CD4-positive, alpha-beta T cell treated with Interleukin-2 at 100 ng/mL for 4 hours (primary cell): ENCODE data around the gene PHF21A.
A peak's percentile ranks its signal among the peaks of the same experiment; 100 is the strongest.

Experiments used
- DNase-seq: peaks from one replicate; pipeline ENCODE4 v3.0.0-alpha.2; 2020; ENCODE audit warnings: low spot score

Gene PHF21A

DNA sequence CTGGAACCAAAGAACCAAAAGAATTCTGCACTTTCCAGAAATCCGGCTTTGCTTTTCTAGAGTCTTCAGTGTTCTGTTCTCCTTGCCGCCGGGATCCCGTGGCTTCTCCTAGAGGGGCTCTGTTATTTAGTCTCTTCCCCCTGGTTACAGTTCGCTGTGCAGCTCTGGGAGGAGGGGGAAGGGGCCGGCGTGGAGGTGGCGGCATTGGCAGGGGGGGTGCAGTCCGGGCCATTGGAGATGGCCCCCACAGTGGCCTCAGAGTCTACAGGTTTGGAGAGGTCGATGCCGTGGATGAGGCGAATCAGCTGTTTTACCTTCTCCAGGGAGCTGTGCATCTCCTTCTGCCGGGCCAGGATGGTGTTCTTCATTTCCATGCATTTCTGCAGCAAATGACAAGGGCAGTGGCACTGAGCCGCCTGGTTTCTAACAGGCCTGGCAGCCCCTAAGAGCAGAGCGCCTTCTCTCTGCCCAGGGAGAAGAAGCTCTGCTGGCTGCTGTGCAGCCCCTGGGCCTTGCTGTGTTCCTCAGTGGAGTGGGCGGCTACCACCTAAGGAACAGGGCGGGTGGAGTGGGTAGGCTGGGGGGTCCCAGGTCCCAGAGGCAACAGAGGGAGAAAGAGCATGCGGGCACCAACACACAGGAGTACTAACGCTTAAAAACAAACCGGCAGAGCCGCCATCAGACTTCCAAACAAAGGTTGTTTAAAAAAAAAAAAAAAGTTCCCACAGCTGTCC, 187.2 kb downstream of the PHF21A start:
- no peak for DNase-seq

DNA sequence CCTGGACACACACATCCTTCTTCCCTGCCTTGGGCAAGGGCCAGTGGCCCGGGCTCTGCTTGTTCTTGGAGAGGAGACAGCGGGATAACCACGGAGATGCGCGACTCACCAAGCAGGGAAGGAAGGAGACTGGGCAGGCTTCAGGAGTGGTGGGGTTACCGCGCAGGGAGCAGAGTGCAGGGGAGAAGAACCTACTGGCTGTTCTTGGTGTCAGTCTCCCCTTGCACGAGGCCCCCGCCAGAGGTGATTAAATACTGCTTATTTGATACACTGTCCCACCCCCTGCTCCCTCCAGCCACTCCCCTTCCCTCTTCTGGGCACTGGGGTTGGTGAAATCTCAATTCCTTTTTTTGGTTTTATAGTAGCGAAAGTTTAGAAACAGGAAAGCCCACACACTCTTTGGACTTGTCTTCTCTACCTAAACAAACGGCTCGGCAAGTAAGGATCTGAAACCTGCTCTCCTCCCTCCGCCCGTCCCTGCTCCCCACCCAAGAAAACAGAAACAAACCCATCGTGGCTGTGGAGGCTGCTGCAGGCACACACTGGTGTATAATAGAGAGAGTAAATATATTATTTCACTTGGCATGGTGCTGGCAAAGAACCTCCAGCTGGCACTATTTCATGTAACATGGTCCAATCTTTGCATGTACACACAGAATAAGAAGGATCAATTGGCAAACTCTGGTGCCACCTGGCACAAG, 188.0 kb downstream of the PHF21A start:
- no peak for DNase-seq

GRCh38 chr11:45932217-45932616, 189.0 kb downstream of the PHF21A start:
- DNase-seq = no peak

DNA sequence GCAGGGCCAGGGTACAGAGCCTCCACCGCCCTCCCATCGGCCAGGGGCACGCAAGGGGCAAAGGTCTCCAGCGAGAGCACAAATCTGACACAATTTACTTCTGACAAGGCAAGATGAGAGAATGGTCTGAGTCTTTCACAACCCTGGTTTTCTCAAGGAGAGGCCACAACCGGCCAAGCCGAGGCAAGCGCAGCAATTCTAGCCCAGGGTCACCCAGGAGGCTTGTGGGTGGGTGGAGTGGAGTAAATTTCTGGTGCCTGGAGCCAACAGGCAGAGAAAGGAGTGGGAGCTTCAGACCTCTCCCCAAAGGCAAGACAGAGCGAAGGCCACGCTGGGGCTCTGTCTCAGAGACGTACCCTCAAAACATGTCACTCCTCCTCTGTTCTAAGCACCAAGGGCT, 189.5 kb downstream of the PHF21A start:
- DNase-seq = no peak

GRCh38 chr11:45930951-45931570, 190.2 kb downstream of the PHF21A start:
- DNase-seq = no peak

DNA sequence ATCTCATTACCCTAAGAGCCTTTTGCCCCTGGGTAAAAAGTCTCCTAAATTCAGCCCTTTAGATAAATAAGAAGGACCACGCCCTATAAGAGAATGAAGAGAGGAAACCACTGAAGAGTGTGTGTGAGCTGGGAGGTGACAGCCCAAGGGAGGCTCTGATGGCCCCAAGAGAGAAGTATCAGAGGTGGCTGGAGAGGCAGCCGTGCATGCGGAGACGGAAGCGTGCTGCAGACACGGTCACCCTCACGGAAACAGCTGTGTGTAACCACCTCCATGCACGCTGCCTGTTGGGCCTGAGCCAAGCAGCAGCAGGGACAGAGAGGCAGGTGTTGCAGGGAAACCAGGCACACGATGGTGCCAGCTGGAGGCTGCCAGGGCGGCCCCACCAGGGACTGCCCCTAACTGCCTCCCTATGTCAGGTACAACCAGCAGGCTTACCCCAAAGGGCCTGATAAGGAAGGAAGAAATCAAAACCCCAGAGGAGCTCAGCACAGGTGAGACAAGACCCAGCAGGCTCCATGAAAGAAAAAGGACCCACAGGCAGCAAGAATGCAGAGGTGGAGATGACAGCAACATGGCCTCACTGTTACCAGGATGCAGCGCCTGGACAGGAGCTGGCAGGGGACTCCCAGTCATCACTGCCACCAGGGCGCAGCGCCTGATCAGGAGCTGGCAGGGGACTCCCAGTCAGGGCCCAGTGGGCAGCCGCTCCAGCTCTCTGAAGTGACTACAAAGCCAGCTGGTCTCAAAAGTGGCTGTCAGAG, 191.0 kb downstream of the PHF21A start:
- DNase-seq = peak; percentile 52

- DNase-seq = no peak
Measured at GRCh38 chr11:45929486-45930030, 191.7 kb downstream of the PHF21A start.

GRCh38 chr11:45928535-45929215, 192.6 kb downstream of the PHF21A start:
- DNase-seq = no peak

GRCh38 chr11:45927684-45928413, 193.4 kb downstream of the PHF21A start:
- DNase-seq = no peak

GRCh38 chr11:45927332-45927683, 193.9 kb downstream of the PHF21A start:
- DNase-seq = no peak

DNA sequence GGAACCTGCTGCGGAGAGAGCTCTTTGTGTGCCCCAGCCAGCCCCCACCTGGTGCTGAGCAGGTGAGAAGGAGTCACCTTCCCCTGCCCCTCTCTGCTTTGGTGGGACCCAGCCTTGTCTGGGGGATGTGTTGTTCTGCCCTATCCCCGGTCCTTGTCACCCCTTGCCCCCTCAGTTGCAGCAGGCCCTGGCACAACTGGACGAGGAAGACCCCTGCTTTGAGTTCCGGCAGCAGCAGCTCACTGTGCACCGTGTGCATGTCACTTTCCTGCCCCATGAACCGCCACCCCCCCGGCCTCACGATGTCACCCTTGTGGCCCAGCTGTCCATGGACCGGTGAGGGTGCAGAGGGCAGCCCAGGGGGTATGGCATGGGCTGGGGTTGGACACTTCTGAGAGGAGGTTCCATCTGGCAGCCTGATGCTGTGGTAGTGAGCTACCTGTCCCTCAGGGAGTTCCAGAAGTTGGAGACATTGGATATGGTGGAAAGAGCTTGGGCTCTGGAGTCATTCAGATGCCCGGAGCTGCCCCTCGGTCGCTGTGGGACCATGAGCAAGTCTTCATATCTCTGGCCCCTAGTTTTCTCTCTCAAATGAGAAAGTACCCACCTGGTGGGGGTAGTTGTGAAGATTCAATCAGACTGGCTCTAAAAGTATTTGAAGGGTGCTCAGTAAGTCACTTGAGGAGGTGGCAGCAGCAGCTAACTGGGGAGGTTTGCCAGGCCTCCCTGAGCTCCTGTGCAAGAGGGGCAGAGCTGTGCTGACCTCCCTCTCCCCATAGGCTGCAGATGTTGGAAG, 194.5 kb downstream of the PHF21A start:
- no peak for DNase-seq

DNA sequence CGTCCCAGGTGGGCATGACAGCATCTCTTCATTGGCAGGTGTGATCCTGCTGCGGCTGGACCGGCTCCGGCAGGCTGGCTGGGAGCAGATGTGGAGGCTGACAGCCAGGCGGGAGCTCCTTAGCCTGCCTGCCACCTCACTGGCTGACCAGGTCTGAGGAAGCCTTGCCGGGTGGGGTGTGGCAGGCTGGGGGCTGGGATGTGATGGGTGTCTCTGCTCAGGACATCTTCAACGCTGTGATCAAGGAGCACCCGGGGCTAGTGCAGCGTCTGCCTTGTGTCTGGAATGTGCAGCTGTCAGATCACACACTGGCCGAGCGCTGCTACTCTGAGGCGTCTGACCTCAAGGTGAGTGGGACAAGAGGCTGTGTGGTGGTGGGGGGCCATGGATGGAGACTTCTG, 195.3 kb downstream of the PHF21A start:
- no peak for DNase-seq

- DNase-seq = no peak
Measured at GRCh38 chr11:45925550-45925949, 195.7 kb downstream of the PHF21A start.

- DNase-seq = no peak
Measured at GRCh38 chr11:45924927-45925326, 196.3 kb downstream of the PHF21A start.

DNA sequence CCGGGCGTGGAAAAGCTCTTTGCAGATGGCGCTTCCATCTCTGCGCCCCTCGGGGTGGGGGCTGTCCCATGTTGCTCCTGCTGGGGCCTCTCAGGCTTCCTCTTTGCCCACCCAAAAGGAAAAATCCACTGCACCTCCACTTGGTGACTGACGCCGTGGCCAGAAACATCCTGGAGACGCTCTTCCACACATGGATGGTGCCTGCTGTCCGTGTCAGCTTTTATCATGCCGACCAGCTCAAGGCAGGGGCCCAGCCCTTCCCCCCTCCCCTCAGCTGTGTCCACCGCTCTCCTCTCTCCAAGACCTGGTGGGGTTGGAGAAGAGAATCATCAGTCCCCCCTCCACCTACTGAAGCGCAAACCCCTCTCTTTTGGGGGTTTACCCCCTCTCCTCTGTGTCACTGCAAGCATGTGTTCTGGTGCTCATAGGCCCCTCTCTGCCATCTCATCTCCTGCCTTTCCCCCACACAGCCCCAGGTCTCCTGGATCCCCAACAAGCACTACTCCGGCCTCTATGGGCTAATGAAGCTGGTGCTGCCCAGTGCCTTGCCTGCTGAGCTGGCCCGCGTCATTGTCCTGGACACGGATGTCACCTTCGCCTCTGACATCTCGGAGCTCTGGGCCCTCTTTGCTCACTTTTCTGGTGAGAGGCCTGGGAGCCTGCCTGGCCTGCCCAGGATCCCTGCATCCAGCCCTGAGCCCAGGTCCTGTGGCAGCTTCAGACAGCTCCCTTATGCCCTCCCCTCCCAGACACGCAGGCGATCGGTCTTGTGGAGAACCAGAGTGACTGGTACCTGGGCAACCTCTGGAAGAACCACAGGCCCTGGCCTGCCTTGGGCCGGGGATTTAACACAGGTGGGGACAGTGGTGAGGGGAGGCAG, 197.0 kb downstream of the PHF21A start:
- DNase-seq = no peak

DNA sequence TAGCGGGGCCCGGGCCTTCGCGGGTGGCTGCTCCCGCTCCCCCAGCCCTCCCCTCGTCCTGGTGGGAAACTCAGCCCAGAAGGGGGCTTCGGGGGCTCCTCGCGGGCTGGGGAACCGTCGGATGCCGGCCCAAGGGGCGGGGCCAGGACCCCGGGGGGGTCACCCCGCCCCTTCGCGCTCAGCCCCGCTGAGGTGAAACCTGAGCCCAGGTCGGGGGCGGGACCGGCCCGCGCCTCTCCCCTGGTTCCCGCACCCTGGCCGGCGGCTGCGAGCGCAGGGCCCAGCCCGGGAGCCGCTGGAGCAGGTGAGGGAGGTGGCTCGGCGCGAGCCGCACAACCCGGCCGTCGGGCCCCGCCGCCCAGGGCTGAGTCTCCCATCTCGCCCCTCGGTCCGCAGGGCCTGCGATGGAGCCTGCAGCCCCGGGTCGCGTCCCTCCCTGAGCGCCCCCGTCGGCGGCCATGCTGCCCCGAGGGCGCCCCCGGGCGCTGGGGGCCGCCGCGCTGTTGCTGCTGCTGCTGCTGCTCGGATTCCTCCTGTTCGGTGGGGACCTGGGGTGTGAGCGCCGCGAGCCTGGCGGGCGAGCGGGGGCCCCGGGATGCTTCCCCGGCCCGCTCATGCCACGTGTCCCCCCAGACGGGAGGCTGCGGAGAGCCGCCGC, 198.7 kb downstream of the PHF21A start, which contains the start of gene LARGE2:
LARGE2 (plus strand) TSS at position 232 of the 658 bp plus-strand sequence; CDS start at position 459, 227 bp downstream.
- DNase-seq = no peak

- no peak for DNase-seq
Measured at GRCh38 chr11:45921561-45922424, 199.5 kb downstream of the PHF21A start.
